Measurements from ENCODE around the gene GPRIN3. TPM values are rescaled to one million over a fixed set of nuclear protein-coding genes. Genes with fewer than 3 reads are reported as not detected.
A peak's percentile ranks its signal among the peaks of the same experiment; 100 is the strongest.

Gene GPRIN3
- total RNA-seq, 2 donors from 2014 or later: 5.7 to 9.0 TPM

DNA sequence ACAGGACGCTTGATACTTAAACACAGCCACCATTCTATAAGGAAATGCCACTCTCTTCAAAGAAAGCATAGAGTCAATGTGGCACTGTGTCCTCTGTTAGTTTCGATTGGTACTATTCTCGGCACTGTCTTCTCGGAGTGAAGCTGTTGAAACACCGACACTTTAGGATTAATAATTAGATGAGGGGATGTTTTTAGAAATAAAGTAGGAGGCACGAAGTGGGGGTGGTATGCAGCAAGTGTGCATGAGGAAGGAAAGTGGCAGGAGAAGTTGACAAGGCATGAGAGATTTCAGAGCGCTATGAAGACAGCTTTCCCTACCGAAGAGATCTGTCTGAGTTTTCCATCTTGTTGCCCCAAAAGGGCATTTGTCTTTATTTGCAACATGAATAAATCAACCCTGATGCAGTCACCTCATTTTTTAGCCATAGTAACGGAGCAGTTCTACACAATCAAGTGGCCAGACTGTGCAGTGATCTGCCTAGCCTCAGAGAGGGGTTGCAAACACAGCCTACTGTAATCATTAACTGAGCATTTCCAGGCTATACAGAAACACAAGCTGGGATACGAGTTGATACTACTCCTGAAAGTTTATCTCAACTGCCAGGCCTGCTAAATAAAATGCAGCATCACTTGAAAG is 8.3 kb downstream of the GPRIN3 start:
- no peaks in the 10 kb centered on the region for H3K36me3 ChIP-seq
- no peaks in the 10 kb centered on the region for H3K9me3 ChIP-seq
- H3K27ac ChIP-seq: no peak overlapping the region
- peaks cover 4 to 7% of the 10 kb centered on the region in 2 donors for H3K4me1 ChIP-seq (ENCODE audit: control insufficient read depth in 1 of 2, low read depth in 2 of 2)
- H3K27me3 ChIP-seq (replicated peaks; ENCODE audit: insufficient read depth): no peaks in the 10 kb centered on the region
- no peak for TF ChIP-seq CTCF (IDR thresholded peaks at IDR 0.05)
- ATAC-seq (ENCODE audit: insufficient number of reproducible peaks, low FRiP score, low read depth) (no peak), DNase-seq (ENCODE audit: low spot score) (no peak)
- peak overlapping the region; percentile 55 for H3K4me3 ChIP-seq

- TF ChIP-seq CTCF (IDR thresholded peaks at IDR 0.05): no peak
- Histone ChIP-seq H3K4me3 (peak overlapping the region; percentile 55), H3K4me1 (ENCODE audit: control insufficient read depth in 1 of 2, low read depth in 2 of 2) (peaks cover 4 to 7% of the 10 kb centered on the region in 2 donors), H3K36me3 (no peaks in the 10 kb centered on the region), H3K27ac (no peak overlapping the region), H3K9me3 (no peaks in the 10 kb centered on the region), H3K27me3 (replicated peaks; ENCODE audit: insufficient read depth) (no peaks in the 10 kb centered on the region)
- ATAC-seq (ENCODE audit: insufficient number of reproducible peaks, low FRiP score, low read depth) (no peak), DNase-seq (ENCODE audit: low spot score) (no peak)
Observed at GRCh38 chr4:89298788-89299152, 8.8 kb downstream of the GPRIN3 start.

GRCh38 chr4:89298155-89298554 is 9.4 kb downstream of the GPRIN3 start:
- Histone ChIP-seq H3K9me3 (no peaks in the 10 kb centered on the region), H3K36me3 (no peaks in the 10 kb centered on the region), H3K27me3 (replicated peaks; ENCODE audit: insufficient read depth) (no peaks in the 10 kb centered on the region), H3K4me3 (no peak overlapping the region), H3K27ac (no peak overlapping the region), H3K4me1 (ENCODE audit: control insufficient read depth in 1 of 2, low read depth in 2 of 2) (peaks cover 4 to 7% of the 10 kb centered on the region in 2 donors)
- no peak for TF ChIP-seq CTCF (IDR thresholded peaks at IDR 0.05)
- no peak for DNase-seq (ENCODE audit: low spot score)
- ATAC-seq (ENCODE audit: insufficient number of reproducible peaks, low FRiP score, low read depth): no peak

- Histone ChIP-seq H3K27me3 (replicated peaks; ENCODE audit: insufficient read depth) (no peaks in the 10 kb centered on the region), H3K27ac (no peak overlapping the region), H3K4me1 (ENCODE audit: control insufficient read depth in 1 of 2, low read depth in 2 of 2) (peaks cover 4 to 7% of the 10 kb centered on the region in 2 donors), H3K9me3 (no peaks in the 10 kb centered on the region), H3K4me3 (no peak overlapping the region), H3K36me3 (no peaks in the 10 kb centered on the region)
- DNase-seq (ENCODE audit: low spot score): no peak
- no peak for ATAC-seq (ENCODE audit: insufficient number of reproducible peaks, low FRiP score, low read depth)
- TF ChIP-seq CTCF (IDR thresholded peaks at IDR 0.05): no peak
Observed at GRCh38 chr4:89296896-89297295, 10.7 kb downstream of the GPRIN3 start.

DNA sequence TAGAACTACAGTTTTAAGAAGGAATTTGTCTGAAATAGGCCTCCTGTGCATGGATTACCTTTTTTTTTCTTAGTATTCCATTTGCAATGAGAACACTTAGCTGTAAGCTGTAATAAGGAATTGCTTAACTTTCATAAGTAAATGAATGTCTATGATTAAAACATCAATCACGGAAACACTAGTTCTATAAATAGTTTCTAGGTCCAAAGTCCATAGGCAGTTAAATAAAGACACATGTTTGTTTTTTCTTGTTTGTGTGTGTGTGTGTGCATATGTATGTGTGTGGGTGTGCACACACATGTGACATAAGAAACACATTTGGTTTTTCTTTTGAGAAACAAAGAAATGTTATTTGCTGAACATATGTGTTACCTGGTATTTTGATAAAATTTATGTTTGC is 11.2 kb downstream of the GPRIN3 start:
- H3K27me3 ChIP-seq (replicated peaks; ENCODE audit: insufficient read depth): no peaks in the 10 kb centered on the region
- no peak for TF ChIP-seq CTCF (IDR thresholded peaks at IDR 0.05)
- peaks cover 4 to 7% of the 10 kb centered on the region in 2 donors for H3K4me1 ChIP-seq (ENCODE audit: control insufficient read depth in 1 of 2, low read depth in 2 of 2)
- H3K36me3 ChIP-seq: no peaks in the 10 kb centered on the region
- no peak for ATAC-seq (ENCODE audit: insufficient number of reproducible peaks, low FRiP score, low read depth)
- DNase-seq (ENCODE audit: low spot score): no peak
- H3K9me3 ChIP-seq: no peaks in the 10 kb centered on the region
- no peak overlapping the region for H3K4me3 ChIP-seq
- H3K27ac ChIP-seq: no peak overlapping the region

All from thoracic aorta (tissue), 2 donors.